HepG2 (cell line): Measurements from ENCODE around the gene CCDC192. TPM values are rescaled to one million over a fixed set of nuclear protein-coding genes. Genes with fewer than 3 reads are reported as not detected.

ENCODE experiments used
- ATAC-seq: fragments of 200-7000 bp; cut with Tn5 transposase; 3 replicates; pipeline ENCODE4 v1.9.1; 2020; ENCODE audit warnings: mild to moderate bottlenecking, moderate library complexity
- BruUV-seq: library from RNA; stranded (reverse); fragments of 400-500 nt; replicated peaks from 2 replicates; lab custom pipeline; 2021; lab: Mats Ljungman, UMichigan
- CTCF ChIA-PET: fragments of 300-600 bp; formaldehyde crosslinking; extraction: SDS; loops from one replicate; lab custom pipeline; 2021; ENCODE audit warnings: low total read pairs, inconsistent platforms, low intra/inter-chr PET ratio; lab: Yijun Ruan, JAX
- POLR2A ChIA-PET: fragments of 350-600 bp; sonication (Branson Sonifier 250); formaldehyde crosslinking; loops from one replicate; lab custom pipeline; 2020; ENCODE audit warnings: antibody characterized with exemption, inconsistent platforms; lab: Yijun Ruan, JAX
- DNase-seq: peaks from one replicate; pipeline ENCODE4 v3.0.0-alpha.2; 2015; ENCODE audit warnings: low spot score
- FAIRE-seq: peaks from 3 replicates; lab custom pipeline; 2011; peaks lifted over from hg19 to GRCh38; lab: Jason Lieb, UNC
- H2AFZ ChIP-seq: one replicate; pipeline ENCODE4 v1.6.1; 2011; ENCODE audit warnings: low read length, inconsistent platforms
- H3K27ac ChIP-seq: fragments of 300-600 bp; 3 replicates; pipeline ENCODE4 v1.8.0; 2011; ENCODE audit warnings: mixed run types, mild to moderate bottlenecking, mixed read lengths, low read length, inconsistent platforms; ENCODE audit not compliant: insufficient read depth; ENCODE audit errors: extremely low read length
- H3K27me3 ChIP-seq, 2 experiments: fragments of 200-600 bp in 1 of 2; 2 replicates in 1 of 2; 3 replicates in 1 of 2; pipeline versions ENCODE4 v1.6.0 to v1.8.0; 2011; ENCODE audit warnings: low read length in 2 of 2, mild to moderate bottlenecking in 2 of 2, moderate library complexity in 2 of 2, inconsistent platforms in 1 of 2; ENCODE audit not compliant: insufficient read depth in 2 of 2, control insufficient read depth in 1 of 2
- H3K36me3 ChIP-seq, 2 experiments: fragments of 200-600 bp in 1 of 2; replicated peaks in 1 of 2; 2 replicates in 1 of 2; 3 replicates in 1 of 2; pipeline versions ENCODE4 v1.5.1 to v1.8.0; 2011; ENCODE audit warnings: low read length in 2 of 2, inconsistent platforms in 1 of 2; ENCODE audit not compliant: insufficient read depth in 2 of 2, control insufficient read depth in 1 of 2
- H3K4me1 ChIP-seq: 2 replicates; pipeline ENCODE4 v1.5.1; 2012; ENCODE audit warnings: low read length, inconsistent platforms; ENCODE audit not compliant: insufficient read depth
- H3K4me2 ChIP-seq: 2 replicates; pipeline ENCODE4 v1.6.0; 2011; ENCODE audit warnings: low read depth, low read length, inconsistent platforms
- H3K4me3 ChIP-seq, 3 experiments: fragments of 200-600 bp in 1 of 3; sonication (generic), shearing (Covaris generic) in 1 of 3; replicated peaks in 1 of 3; 2 replicates each; pipeline ENCODE4 v1.5.1; 2011 to 2016; ENCODE audit warnings: low read length in 3 of 3, inconsistent platforms in 2 of 3, low read depth in 2 of 3, mild to moderate bottlenecking in 2 of 3, control low read depth in 1 of 3, mixed read lengths in 1 of 3; ENCODE audit not compliant: insufficient read depth in 1 of 3
- H3K79me2 ChIP-seq: one replicate; pipeline ENCODE4 v1.6.1; 2011; ENCODE audit warnings: low read length, inconsistent platforms; ENCODE audit not compliant: insufficient read depth
- H3K9ac ChIP-seq: 2 replicates; pipeline ENCODE4 v1.6.0; 2011; ENCODE audit warnings: mild to moderate bottlenecking, low read depth, low read length, inconsistent platforms; ENCODE audit not compliant: insufficient read depth
- H3K9me3 ChIP-seq: 2 replicates; pipeline ENCODE4 v1.5.1; 2012; ENCODE audit warnings: mild to moderate bottlenecking, low read length
- H4K20me1 ChIP-seq: 2 replicates; pipeline ENCODE4 v1.6.0; 2011; ENCODE audit warnings: inconsistent platforms, mild to moderate bottlenecking, low read length, moderate library complexity; ENCODE audit not compliant: insufficient read depth
- ELF4 ChIP-seq: sonication (generic); formaldehyde crosslinking; IDR thresholded peaks from 2 replicates; pipeline ENCODE4 v1.5.0; 2020; ENCODE audit warnings: missing genetic modification reagents, mild to moderate bottlenecking, moderate library complexity, borderline replicate concordance
- MAFK ChIP-seq, 2 experiments: IDR thresholded peaks in 1 of 2; conservative IDR thresholded peaks in 1 of 2; 2 replicates each; pipeline ENCODE4 v1.6.1; 2011; ENCODE audit warnings: improper control_type of control experiment in 2 of 2, low read length in 2 of 2
- NFE2L1 ChIP-seq: sonication (generic); formaldehyde crosslinking; IDR thresholded peaks from 2 replicates; pipeline ENCODE4 v1.4.0; 2020; ENCODE audit warnings: missing genetic modification reagents, mild to moderate bottlenecking, borderline replicate concordance
- PAX8 ChIP-seq: sonication (generic); formaldehyde crosslinking; IDR thresholded peaks from 2 replicates; pipeline ENCODE4 v1.8.0; 2022; ENCODE audit warnings: mild to moderate bottlenecking, missing genetic modification reagents, borderline replicate concordance
- RNF2 ChIP-seq: fragments of 450-650 bp; conservative IDR thresholded peaks from 2 replicates; pipeline ENCODE4 v1.6.1; 2016; ENCODE audit warnings: low read depth
- TAF15 ChIP-seq: fragments of 200-400 bp; formaldehyde crosslinking; IDR thresholded peaks from one replicate; pipeline ENCODE4 v1.6.1; 2018; ENCODE audit warnings: mild to moderate bottlenecking, low read depth, low read length; ENCODE audit not compliant: poor library complexity, severe bottlenecking
- XRCC5 ChIP-seq: fragments of 200-400 bp; formaldehyde crosslinking; optimal IDR thresholded peaks from 2 replicates; pipeline ENCODE3; 2017; ENCODE audit warnings: mild to moderate bottlenecking, low read length
- ZSCAN12 ChIP-seq: sonication (generic); formaldehyde crosslinking; IDR thresholded peaks from 2 replicates; pipeline ENCODE4 v1.9.0; 2021; ENCODE audit warnings: mild to moderate bottlenecking, missing genetic modification reagents
- WGBS: methylation state at CpG from one replicate; pipeline ENCODE4 v1.1.6; 2017; ENCODE audit warnings: low lambda C conversion rate; 5-methylcytosine and 5-hydroxymethylcytosine counted together
- in situ Hi-C: cut with HindIII; loops from 2 replicates; pipeline ENCODE4 v1.10.0; 2017; ENCODE audit warnings: low pct_unique_long_range_greater_than_20kb; ENCODE audit not compliant: extremely low pct_ligation_motif_present
- intact Hi-C: fragments of 100-400 bp; cut with micrococcal nuclease; formaldehyde crosslinking; loops from one replicate; pipeline ENCODE4 v1.10.0; 2022; ENCODE audit not compliant: unreplicated experiment
- polyA plus RNA-seq, 8 experiments: library from polyadenylated mRNA; depleted of rRNA in 3 of 8; stranded (reverse) in 7 of 8; unstranded in 1 of 8; fragments of >200 nt; fragmentation: Illumina TruSeq in 4 of 8; extraction: Trizol in 4 of 8; gene quantifications; 2 replicates each; pipeline versions ENCODE4 v1.2.1 to v1.2.3, GENCODE V29; 2011 to 2016; ENCODE audit warnings: low read depth in 4 of 8, missing spikeins in 1 of 8, mixed read lengths in 1 of 8; ENCODE audit not compliant: insufficient read depth in 1 of 8
- total RNA-seq, 5 experiments: library from RNA; depleted of rRNA; stranded (reverse); fragments of >200 nt; fragmentation: Illumina TruSeq; extraction: Trizol; gene quantifications; 2 replicates each; pipeline ENCODE4 v1.2.3, GENCODE V29; 2016; ENCODE audit warnings: low read depth in 1 of 5
- TF ChIP-seq, protein P1 (sequence below), 2 experiments: sonication (generic) in 1 of 2; formaldehyde crosslinking in 1 of 2; IDR thresholded peaks; 2 replicates each; pipeline versions ENCODE4 v1.4.0 to v1.6.1; 2016 to 2020; ENCODE audit warnings: borderline replicate concordance in 1 of 2, low read depth in 1 of 2, mild to moderate bottlenecking in 1 of 2, missing genetic modification reagents in 1 of 2
- TF ChIP-seq, protein P2 (sequence below): sonication (generic); formaldehyde crosslinking; IDR thresholded peaks from 2 replicates; pipeline ENCODE4 v1.5.0; 2020; ENCODE audit warnings: missing genetic modification reagents, mild to moderate bottlenecking, borderline replicate concordance

The CCDC192 gene
- total and polyA plus RNA-seq, 2 of the 13 experiments (the other 11 are each of a cell fraction or from before 2014, with no cell fraction given) = not detected

- TF ChIP-seq, protein P1, sequence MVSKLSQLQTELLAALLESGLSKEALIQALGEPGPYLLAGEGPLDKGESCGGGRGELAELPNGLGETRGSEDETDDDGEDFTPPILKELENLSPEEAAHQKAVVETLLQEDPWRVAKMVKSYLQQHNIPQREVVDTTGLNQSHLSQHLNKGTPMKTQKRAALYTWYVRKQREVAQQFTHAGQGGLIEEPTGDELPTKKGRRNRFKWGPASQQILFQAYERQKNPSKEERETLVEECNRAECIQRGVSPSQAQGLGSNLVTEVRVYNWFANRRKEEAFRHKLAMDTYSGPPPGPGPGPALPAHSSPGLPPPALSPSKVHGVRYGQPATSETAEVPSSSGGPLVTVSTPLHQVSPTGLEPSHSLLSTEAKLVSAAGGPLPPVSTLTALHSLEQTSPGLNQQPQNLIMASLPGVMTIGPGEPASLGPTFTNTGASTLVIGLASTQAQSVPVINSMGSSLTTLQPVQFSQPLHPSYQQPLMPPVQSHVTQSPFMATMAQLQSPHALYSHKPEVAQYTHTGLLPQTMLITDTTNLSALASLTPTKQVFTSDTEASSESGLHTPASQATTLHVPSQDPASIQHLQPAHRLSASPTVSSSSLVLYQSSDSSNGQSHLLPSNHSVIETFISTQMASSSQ (IDR thresholded peaks at IDR 0.05; ENCODE audit: low read depth) = no peak
- TF ChIP-seq, protein P1 (CRISPR knock-in tag; IDR thresholded peaks at IDR 0.05; ENCODE audit: borderline replicate concordance) = no peak
- TF ChIP-seq XRCC5 = no peak
- TF ChIP-seq NFE2L1 (CRISPR knock-in tag) = no peak
- no peak for TF ChIP-seq ELF4 (CRISPR knock-in tag)
Observed at GRCh38 chr5:127686424-127686823, 16.8 kb upstream of the CCDC192 start (continued).

GRCh38 chr5:127694518-127695171, 8.5 kb upstream of the CCDC192 start:
- Histone ChIP-seq H3K9ac (no peak overlapping the region), H3K4me2 (no peak overlapping the region), H2AFZ (no peak overlapping the region), H3K9me3 (no peaks in the 10 kb centered on the region), H3K79me2 (no peaks in the 10 kb centered on the region), H3K4me3 (no peak overlapping the region), H3K27ac (no peak overlapping the region), H3K27me3 (no peaks in the 10 kb centered on the region), H3K4me1 (peaks cover 6% of the 10 kb centered on the region; the same call in 1 of the 2 replicates), H4K20me1 (no peaks in the 10 kb centered on the region), H3K36me3 (no peaks in the 10 kb centered on the region)
- DNase-seq (no peak), ATAC-seq (no peak), FAIRE-seq (no peak)
- 0% methylated on average over 1 of the region's 1 CpG for WGBS
- TF ChIP-seq ZSCAN12 (CRISPR knock-in tag) = no peak
- TF ChIP-seq, protein P2, sequence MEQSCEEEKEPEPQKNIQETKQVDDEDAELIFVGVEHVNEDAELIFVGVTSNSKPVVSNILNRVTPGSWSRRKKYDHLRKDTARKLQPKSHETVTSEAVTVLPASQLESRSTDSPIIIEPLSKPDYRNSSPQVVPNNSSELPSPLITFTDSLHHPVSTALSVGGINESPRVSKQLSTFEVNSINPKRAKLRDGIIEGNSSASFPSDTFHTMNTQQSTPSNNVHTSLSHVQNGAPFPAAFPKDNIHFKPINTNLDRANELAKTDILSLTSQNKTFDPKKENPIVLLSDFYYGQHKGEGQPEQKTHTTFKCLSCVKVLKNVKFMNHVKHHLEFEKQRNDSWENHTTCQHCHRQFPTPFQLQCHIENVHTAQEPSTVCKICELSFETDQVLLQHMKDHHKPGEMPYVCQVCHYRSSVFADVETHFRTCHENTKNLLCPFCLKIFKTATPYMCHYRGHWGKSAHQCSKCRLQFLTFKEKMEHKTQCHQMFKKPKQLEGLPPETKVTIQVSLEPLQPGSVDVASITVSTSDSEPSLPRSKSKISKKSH (CRISPR knock-in tag) = no peak
- TF ChIP-seq MAFK (conservative IDR thresholded peaks at IDR 0.05 in 1 of 2, IDR thresholded peaks at IDR 0.05 in 1 of 2; ENCODE audit: low read length in 2 of 2) = no peak
- no peak for TF ChIP-seq TAF15
- no peak for TF ChIP-seq PAX8 (CRISPR knock-in tag)
- no peak for TF ChIP-seq RNF2
- in situ Hi-C loops (no loop called here), intact Hi-C loops (no loop called here)
- POLR2A ChIA-PET = no interaction called here
- no TSS peak for BruUV-seq
- CTCF ChIA-PET = no interaction called here
